K562 (cell line): ENCODE measurements around the gene ERF. TPM values are rescaled to one million over a fixed set of nuclear protein-coding genes. Genes with fewer than 3 reads are reported as not detected.

Source experiments
- ATF2 ChIP-seq: sonication (generic); formaldehyde crosslinking; IDR thresholded peaks from 2 replicates; pipeline ENCODE4 v1.8.1; 2022; ENCODE audit warnings: missing genetic modification reagents
- EGR1 ChIP-seq: fragments of 450-650 bp; conservative IDR thresholded peaks from 2 replicates; pipeline ENCODE4 v1.6.1; 2017; ENCODE audit warnings: mild to moderate bottlenecking
- HMBOX1 ChIP-seq: sonication (generic); IDR thresholded peaks from 2 replicates; pipeline ENCODE4 v1.6.1; 2016
- KLF6 ChIP-seq: fragments of 250-450 bp; sonication (Bioruptor Pico); IDR thresholded peaks from 2 replicates; pipeline ENCODE4 v1.4.0; 2020; ENCODE audit warnings: mild to moderate bottlenecking, moderate library complexity, borderline replicate concordance
- L3MBTL2 ChIP-seq: fragments of 450-650 bp; IDR thresholded peaks from 2 replicates; pipeline ENCODE4 v1.6.1; 2016; ENCODE audit warnings: mild to moderate bottlenecking, moderate library complexity
- NCOA6 ChIP-seq: fragments of 450-650 bp; IDR thresholded peaks from 2 replicates; pipeline ENCODE4 v1.6.1; 2017; ENCODE audit warnings: mild to moderate bottlenecking
- NFRKB ChIP-seq: fragments of 450-650 bp; IDR thresholded peaks from 2 replicates; pipeline ENCODE4 v1.6.1; 2016; ENCODE audit warnings: low read depth
- NR2C1 ChIP-seq, 2 experiments: fragments of 450-650 bp; IDR thresholded peaks; 2 replicates each; pipeline ENCODE4 v1.6.1; 2017; ENCODE audit warnings: mild to moderate bottlenecking in 2 of 2, antibody characterized with exemption in 1 of 2, inconsistent platforms in 1 of 2, missing compliant biosample characterization in 1 of 2, missing genetic modification characterization in 1 of 2
- RAD21 ChIP-seq, 2 experiments: fragments of 250-450 bp in 1 of 2; fragments of 450-650 bp in 1 of 2; sonication (Bioruptor Pico) in 1 of 2; formaldehyde crosslinking in 1 of 2; IDR thresholded peaks in 1 of 2; conservative IDR thresholded peaks in 1 of 2; 2 replicates each; pipeline versions ENCODE4 v1.4.0 to v1.8.0; 2020 to 2022; ENCODE audit warnings: mild to moderate bottlenecking in 2 of 2, moderate library complexity in 1 of 2
- ZBTB7A ChIP-seq: IDR thresholded peaks from 2 replicates; pipeline ENCODE4 v1.6.1; 2011; ENCODE audit warnings: low read depth, mild to moderate bottlenecking, low read length, moderate library complexity, borderline replicate concordance; ENCODE audit not compliant: control insufficient read depth
- ZMIZ1 ChIP-seq, 2 experiments: fragments of 150-350 bp in 1 of 2; IDR thresholded peaks; 2 replicates each; pipeline ENCODE4 v1.6.1; 2012 to 2016; ENCODE audit warnings: low read depth in 2 of 2, low read length in 2 of 2, mild to moderate bottlenecking in 1 of 2, moderate library complexity in 1 of 2
- ZNF143 ChIP-seq: sonication (generic); formaldehyde crosslinking; IDR thresholded peaks from 2 replicates; pipeline ENCODE4 v1.9.0; 2022; ENCODE audit warnings: mild to moderate bottlenecking, missing genetic modification reagents
- ZNF146 ChIP-seq: IDR thresholded peaks from one replicate; pipeline ENCODE4 v1.6.1; 2018; ENCODE audit warnings: missing compliant biosample characterization; ENCODE audit not compliant: unreplicated experiment
- ZNF436 ChIP-seq: fragments of 250-450, 450-650 bp; sonication (Bioruptor Pico); formaldehyde crosslinking; IDR thresholded peaks from 2 replicates; pipeline ENCODE4 v1.7.0; 2020; ENCODE audit warnings: mild to moderate bottlenecking
- ZNF780A ChIP-seq: fragments of 250-450 bp; sonication (Bioruptor Pico); IDR thresholded peaks from 2 replicates; pipeline ENCODE4 v1.5.0; 2021; ENCODE audit warnings: mild to moderate bottlenecking
- polyA plus RNA-seq, 8 experiments: library from polyadenylated mRNA; depleted of rRNA in 4 of 8; stranded (reverse) in 5 of 8; unstranded in 3 of 8; fragments of >200 nt; fragmentation: Nextera tagmentation in 2 of 8; fragmentation: Illumina TruSeq in 1 of 8; extraction: Ambion mirVana in 2 of 8; extraction: Trizol in 1 of 8; gene quantifications; 2 replicates each; pipeline versions ENCODE4 v1.2.1 to v1.2.3, GENCODE V29; 2011 to 2014; ENCODE audit warnings: inconsistent platforms in 1 of 8, missing spikeins in 1 of 8
- total RNA-seq, 7 experiments: library from RNA; depleted of rRNA in 6 of 7; stranded (reverse); fragments of >200 nt in 6 of 7; fragmentation: Illumina TruSeq in 2 of 7; extraction: Trizol in 2 of 7; gene quantifications; 2 replicates each; pipeline versions ENCODE4 v1.2.1 to v1.2.3, GENCODE V29; 2011 to 2021; ENCODE audit warnings: low replicate concordance in 1 of 7
- TF ChIP-seq, protein P1 (sequence below): fragments of 250-450 bp; sonication (Bioruptor Pico); IDR thresholded peaks from 2 replicates; pipeline ENCODE4 v1.9.0; 2021; ENCODE audit warnings: mild to moderate bottlenecking, inconsistent platforms
- TF ChIP-seq, protein P2 (sequence below): sonication (generic); formaldehyde crosslinking; IDR thresholded peaks from 2 replicates; pipeline ENCODE4 v1.8.0; 2022; ENCODE audit warnings: missing genetic modification reagents, mild to moderate bottlenecking, moderate library complexity, borderline replicate concordance

The ERF gene
- total and polyA plus RNA-seq, 9 of the 15 experiments (the other 6 are each of a cell fraction or from before 2014, with no cell fraction given): 0.03 to 75.4 (median 27.0) TPM

DNA sequence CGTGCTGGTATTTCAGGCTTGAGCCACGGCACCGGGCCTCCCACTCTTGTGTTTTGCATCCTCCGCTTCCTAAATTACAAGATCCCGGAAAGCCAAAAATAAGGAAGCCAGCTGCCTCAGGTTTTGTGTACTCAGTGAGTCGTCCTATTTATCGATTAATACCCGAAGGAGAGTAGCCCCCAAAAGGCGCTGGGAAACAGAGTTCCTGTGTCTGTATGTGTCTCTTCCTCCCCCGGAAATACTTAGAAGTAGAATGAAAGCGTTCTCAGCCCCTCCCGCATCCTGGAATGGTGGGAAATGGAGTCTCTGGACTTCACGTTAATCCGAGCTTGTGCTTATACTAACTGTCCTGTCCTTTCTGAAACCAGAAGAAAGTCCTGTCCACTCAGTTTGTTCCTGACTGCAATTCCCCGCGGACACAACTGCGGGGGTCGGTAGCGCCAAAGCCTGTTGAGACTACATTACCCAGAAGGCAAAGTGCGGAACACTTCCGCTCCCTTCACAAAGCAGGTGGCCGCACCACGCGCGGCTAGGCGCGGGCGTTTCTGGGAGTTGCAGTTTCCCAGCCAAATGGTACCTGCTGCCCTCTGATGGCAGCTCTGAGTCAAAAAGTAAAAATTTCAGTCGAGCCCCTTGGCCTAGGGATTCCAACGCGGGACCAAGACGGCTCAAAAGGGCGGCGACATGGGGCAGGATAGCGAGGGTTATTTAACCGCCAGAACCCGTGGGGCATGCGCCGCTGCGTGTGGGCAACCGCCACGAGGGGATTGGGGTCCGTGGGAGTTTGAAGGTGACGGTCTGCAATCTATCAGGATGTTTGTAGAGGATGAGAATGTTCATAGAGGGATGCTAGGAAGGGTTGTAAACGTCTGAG, 10.3 kb downstream of the ERF start (continued):
- TF ChIP-seq ZMIZ1 (IDR thresholded peaks at IDR 0.05; ENCODE audit: low read depth in 2 of 2, low read length in 2 of 2): peak; percentile 48 to 55; a peak in 1 of 4 replicates
- no peak for TF ChIP-seq ZNF780A (CRISPR knock-in tag)
- 0 out of 2 replicates have a peak, but pooled peaks have one; percentile 4 for TF ChIP-seq ZBTB7A
- peak; percentile 84 for TF ChIP-seq L3MBTL2
- TF ChIP-seq EGR1: peak; percentile 76
- no peak for TF ChIP-seq ATF2 (CRISPR knock-in tag)
- TF ChIP-seq KLF6 (CRISPR knock-in tag): peak; percentile 79; the same call in 1 of the 2 replicates
- TF ChIP-seq ZNF143 (CRISPR knock-in tag): peak; percentile 99
- TF ChIP-seq, protein P1, sequence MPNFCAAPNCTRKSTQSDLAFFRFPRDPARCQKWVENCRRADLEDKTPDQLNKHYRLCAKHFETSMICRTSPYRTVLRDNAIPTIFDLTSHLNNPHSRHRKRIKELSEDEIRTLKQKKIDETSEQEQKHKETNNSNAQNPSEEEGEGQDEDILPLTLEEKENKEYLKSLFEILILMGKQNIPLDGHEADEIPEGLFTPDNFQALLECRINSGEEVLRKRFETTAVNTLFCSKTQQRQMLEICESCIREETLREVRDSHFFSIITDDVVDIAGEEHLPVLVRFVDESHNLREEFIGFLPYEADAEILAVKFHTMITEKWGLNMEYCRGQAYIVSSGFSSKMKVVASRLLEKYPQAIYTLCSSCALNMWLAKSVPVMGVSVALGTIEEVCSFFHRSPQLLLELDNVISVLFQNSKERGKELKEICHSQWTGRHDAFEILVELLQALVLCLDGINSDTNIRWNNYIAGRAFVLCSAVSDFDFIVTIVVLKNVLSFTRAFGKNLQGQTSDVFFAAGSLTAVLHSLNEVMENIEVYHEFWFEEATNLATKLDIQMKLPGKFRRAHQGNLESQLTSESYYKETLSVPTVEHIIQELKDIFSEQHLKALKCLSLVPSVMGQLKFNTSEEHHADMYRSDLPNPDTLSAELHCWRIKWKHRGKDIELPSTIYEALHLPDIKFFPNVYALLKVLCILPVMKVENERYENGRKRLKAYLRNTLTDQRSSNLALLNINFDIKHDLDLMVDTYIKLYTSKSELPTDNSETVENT (CRISPR knock-in tag): no peak
- peak; percentile 44; a peak in 3 of 4 replicates for TF ChIP-seq RAD21 (CRISPR knock-in tag; conservative IDR thresholded peaks at IDR 0.05 in 1 of 2, IDR thresholded peaks at IDR 0.05 in 1 of 2)
- TF ChIP-seq ZNF146 (CRISPR knock-in tag): no peak
- TF ChIP-seq NFRKB: no peak
- TF ChIP-seq HMBOX1: peak; percentile 26; the same call in 1 of the 2 replicates
- TF ChIP-seq, protein P2, sequence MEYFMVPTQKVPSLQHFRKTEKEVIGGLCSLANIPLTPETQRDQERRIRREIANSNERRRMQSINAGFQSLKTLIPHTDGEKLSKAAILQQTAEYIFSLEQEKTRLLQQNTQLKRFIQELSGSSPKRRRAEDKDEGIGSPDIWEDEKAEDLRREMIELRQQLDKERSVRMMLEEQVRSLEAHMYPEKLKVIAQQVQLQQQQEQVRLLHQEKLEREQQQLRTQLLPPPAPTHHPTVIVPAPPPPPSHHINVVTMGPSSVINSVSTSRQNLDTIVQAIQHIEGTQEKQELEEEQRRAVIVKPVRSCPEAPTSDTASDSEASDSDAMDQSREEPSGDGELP (CRISPR knock-in tag): peak; percentile 91
- TF ChIP-seq NCOA6: no peak
- no peak for TF ChIP-seq ZNF436
- peak; percentile 96 for TF ChIP-seq NR2C1 (IDR thresholded peaks at IDR 0.05)
- TF ChIP-seq NR2C1 (tag; IDR thresholded peaks at IDR 0.05): peak; percentile 97
